Measurements from ENCODE around the gene APOBEC3H.

APOBEC3H gene

DNA sequence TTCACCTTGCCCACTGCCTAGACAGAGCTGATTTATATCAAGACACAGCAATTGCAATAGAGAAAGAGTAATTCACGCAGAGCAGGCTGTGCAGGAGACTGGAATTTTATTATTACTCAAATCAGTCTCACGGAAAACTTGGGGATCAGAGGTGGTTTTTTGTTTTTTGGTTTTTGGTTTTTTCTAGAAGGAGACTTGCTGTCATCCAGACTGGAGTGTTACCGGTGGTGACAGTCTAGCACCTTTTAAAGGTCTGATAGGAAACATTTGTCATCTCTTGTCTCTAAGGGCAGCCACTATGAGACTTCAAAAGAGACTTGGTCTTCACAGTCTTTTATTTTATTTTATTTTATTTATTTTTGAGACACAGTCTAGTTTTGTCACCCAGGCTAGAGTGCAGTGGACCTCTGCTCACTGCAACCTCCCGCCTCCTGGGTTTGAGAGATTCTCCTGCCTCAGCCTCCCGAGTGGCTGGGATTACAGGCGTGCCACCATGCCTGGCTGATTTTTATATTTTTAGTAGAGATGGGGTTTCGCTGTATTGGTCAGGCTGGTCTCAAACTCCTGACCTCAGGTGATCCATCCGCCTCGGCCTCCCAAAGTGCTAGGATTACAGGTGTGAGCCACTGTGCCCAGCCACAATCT lies 19.1 kb downstream of the APOBEC3H start:
- Histone ChIP-seq H3K4me3 (ENCODE audit: low read depth in 1 of 2, low read length in 1 of 2) (no peak overlapping the region), H3K36me3 (no peaks in the 10 kb centered on the region), H3K27me3 (peaks cover 12% of the 10 kb centered on the region), H3K4me1 (ENCODE audit: control insufficient read depth in 1 of 2, insufficient read depth in 1 of 2, low read depth in 1 of 2, low read length in 1 of 2) (peaks cover 3 to 5% of the 10 kb centered on the region in 2 experiments), H3K27ac (no peak overlapping the region), H3K9me3 (no peaks in the 10 kb centered on the region)
- TF ChIP-seq, protein P1, sequence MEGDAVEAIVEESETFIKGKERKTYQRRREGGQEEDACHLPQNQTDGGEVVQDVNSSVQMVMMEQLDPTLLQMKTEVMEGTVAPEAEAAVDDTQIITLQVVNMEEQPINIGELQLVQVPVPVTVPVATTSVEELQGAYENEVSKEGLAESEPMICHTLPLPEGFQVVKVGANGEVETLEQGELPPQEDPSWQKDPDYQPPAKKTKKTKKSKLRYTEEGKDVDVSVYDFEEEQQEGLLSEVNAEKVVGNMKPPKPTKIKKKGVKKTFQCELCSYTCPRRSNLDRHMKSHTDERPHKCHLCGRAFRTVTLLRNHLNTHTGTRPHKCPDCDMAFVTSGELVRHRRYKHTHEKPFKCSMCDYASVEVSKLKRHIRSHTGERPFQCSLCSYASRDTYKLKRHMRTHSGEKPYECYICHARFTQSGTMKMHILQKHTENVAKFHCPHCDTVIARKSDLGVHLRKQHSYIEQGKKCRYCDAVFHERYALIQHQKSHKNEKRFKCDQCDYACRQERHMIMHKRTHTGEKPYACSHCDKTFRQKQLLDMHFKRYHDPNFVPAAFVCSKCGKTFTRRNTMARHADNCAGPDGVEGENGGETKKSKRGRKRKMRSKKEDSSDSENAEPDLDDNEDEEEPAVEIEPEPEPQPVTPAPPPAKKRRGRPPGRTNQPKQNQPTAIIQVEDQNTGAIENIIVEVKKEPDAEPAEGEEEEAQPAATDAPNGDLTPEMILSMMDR (IDR thresholded peaks at IDR 0.05), result no peak

DNA sequence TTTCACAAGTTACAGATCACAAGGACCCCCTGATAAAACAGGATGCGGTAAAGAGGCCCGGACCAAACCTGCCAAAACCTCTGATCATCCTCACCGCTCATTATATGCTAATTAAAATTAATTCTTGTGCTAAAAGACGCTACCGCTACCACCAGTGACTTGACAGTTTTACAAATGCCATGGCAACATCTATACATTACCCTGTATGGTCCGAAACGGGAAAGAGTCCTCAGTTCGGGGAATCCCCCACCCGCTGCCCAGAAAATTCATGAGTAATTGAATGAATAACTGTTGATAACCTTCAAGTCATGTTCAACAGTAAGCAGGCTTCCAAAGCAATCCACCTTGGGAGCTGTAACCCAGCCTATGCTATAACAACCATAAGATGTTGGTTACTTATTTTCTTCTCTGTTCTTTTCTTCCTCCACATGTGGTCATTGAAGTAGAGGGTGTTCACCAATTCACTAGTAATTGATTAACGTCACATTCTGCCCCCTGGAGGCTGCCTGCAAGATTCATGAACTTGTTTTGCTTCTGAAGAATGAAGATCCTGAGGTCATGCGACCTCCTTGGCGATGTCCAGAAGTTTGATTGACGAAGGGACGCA lies 20.6 kb downstream of the APOBEC3H start:
- Histone ChIP-seq H3K9me3 (no peaks in the 10 kb centered on the region), H3K4me3 (ENCODE audit: low read depth in 1 of 2, low read length in 1 of 2) (no peak overlapping the region), H3K27ac (no peak overlapping the region), H3K4me1 (ENCODE audit: control insufficient read depth in 1 of 2, insufficient read depth in 1 of 2, low read depth in 1 of 2, low read length in 1 of 2) (no peaks in the 10 kb centered on the region), H3K27me3 (peaks cover 12% of the 10 kb centered on the region), H3K36me3 (no peaks in the 10 kb centered on the region)
- TF ChIP-seq, protein P1 (IDR thresholded peaks at IDR 0.05), result no peak

DNA sequence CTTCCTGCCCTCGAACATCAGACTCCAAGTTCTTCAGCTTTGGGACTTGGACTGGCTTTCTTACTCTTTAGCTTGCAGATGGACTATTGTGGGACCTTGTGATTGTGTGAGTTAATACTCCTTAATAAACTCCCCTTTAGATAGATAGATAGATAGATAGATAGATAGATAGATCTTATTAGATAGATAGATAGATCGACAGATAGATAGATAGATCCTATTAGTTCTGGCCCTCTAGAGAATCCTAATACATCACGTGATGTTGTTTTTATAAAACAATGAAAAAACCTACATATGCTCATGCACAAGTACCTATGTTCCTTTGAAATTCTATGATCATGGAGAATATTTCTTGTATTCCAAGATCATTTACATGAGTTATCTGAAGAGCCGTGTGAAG lies 23.9 kb downstream of the APOBEC3H start:
- Histone ChIP-seq H3K4me1 (ENCODE audit: control insufficient read depth in 1 of 2, insufficient read depth in 1 of 2, low read depth in 1 of 2, low read length in 1 of 2) (no peaks in the 10 kb centered on the region), H3K9me3 (no peaks in the 10 kb centered on the region), H3K36me3 (no peaks in the 10 kb centered on the region), H3K4me3 (ENCODE audit: low read depth in 1 of 2, low read length in 1 of 2) (no peak overlapping the region), H3K27me3 (peaks cover 16% of the 10 kb centered on the region), H3K27ac (no peak overlapping the region)
- TF ChIP-seq, protein P1 (IDR thresholded peaks at IDR 0.05), result no peak

DNA sequence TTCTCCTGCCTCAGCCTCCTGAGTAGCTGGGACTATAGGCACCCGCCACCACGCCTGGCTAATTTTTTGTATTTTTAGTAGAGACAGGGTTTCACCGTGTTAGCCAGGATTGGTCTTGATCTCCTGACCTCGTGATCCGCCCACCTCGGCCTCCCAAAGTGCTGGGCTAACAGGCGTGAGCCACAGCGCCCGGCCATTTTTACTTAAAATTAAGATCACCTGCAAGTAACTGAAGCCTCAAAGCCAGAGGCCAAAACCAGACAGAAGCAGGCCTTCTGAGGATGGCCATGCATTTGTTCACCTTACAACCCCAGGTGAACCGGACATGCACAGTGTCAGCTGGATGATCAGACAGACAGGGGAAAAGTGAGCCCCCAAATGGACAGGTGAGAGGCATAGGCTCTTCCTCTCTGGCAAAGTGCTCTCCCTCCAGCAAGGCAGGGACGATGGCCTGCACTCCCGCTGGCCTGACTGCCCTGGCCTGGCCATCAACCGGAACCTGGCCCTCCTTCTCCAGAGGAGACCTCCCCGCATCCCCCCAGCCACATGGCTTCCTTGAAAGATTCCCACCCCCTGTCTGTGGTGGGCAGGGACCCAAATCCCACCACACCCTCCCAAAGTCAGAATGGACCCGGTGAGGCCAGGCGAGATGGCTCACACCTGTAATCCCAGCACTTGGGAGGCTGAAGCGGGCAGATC lies 25.9 kb downstream of the APOBEC3H start:
- Histone ChIP-seq H3K27me3 (peaks cover 16% of the 10 kb centered on the region), H3K4me3 (ENCODE audit: low read depth in 1 of 2, low read length in 1 of 2) (no peak overlapping the region), H3K27ac (no peak overlapping the region), H3K9me3 (no peaks in the 10 kb centered on the region), H3K4me1 (ENCODE audit: control insufficient read depth in 1 of 2, insufficient read depth in 1 of 2, low read depth in 1 of 2, low read length in 1 of 2) (no peaks in the 10 kb centered on the region), H3K36me3 (no peaks in the 10 kb centered on the region)
- TF ChIP-seq, protein P1 (IDR thresholded peaks at IDR 0.05), result no peak

DNA sequence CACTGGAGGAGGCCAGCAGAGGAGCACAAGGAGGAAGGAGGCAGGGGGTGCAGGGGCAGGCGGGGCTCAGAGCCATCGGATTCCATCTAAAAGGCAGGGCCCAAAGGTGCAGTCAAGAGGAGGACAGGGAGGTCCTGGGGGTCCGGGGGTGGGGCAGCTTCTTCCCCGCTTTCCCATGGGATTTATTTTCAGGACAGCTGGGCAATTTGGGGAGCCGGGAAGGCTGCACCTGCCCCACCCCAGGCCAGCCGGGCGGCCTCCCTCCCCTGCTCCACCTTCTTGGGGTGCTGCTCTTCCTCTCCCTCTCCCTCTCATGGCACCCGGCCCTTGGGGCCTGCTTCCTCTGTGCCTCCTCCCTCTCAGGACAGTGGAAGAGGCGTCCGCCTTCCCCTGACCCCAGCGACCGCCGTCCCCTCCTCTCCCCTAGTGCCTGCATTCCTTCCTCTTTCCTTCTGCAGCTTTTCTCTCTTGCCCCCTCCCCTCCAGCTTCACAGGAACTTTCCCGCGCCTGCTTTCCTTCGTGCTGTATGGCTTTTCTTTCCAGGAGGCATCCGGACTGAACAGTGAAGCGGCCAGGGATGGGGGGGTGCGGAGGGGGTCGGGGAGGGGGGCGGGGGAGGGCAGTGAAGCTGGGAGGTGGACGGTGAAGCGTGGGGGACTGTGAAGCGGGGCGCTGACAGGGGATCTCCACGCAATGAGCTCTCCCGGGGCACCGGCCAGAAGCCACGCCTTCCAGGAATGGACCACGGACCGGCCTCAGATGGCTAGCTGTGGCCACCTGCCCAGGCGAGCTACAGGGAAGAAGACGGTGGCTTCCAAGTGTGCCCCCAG lies 26.9 kb downstream of the APOBEC3H start:
- peaks cover 16% of the 10 kb centered on the region for H3K27me3 ChIP-seq
- H3K4me3 ChIP-seq (ENCODE audit: low read depth in 1 of 2, low read length in 1 of 2), result no peak overlapping the region
- H3K4me1 ChIP-seq (ENCODE audit: control insufficient read depth in 1 of 2, insufficient read depth in 1 of 2, low read depth in 1 of 2, low read length in 1 of 2), result no peaks in the 10 kb centered on the region
- TF ChIP-seq, protein P1 (IDR thresholded peaks at IDR 0.05), result no peak
- H3K27ac ChIP-seq, result no peak overlapping the region
- no peaks in the 10 kb centered on the region for H3K36me3 ChIP-seq
- no peaks in the 10 kb centered on the region for H3K9me3 ChIP-seq

Measured in neutrophil (primary cell).